ENCODE measurements around the gene EIF2D.

GRCh38 chr1:206631085-206631509 lies 18.8 kb upstream of the EIF2D start:
- TF ChIP-seq ZNF274 (IDR thresholded peaks at IDR 0.05; ENCODE audit: low read depth, low read length) (no peak), YY1 (IDR thresholded peaks at IDR 0.05; ENCODE audit: insufficient read depth, insufficient read length) (no peak)
